BLaER1 treated with 17β-estradiol and CSF1 and Interleukin-3, amounts not matched to agents 10 nM and 100 nM (cell line): ENCODE results near the gene BICRA.

Experiments used
- H3K27ac ChIP-seq, 11 experiments: shearing (Covaris generic); formaldehyde crosslinking; 2 replicates each; pipeline ENCODE4 v1.8.1; 2022
- H3K27me3 ChIP-seq, 11 experiments: shearing (Covaris generic); formaldehyde crosslinking; 2 replicates each; pipeline ENCODE4 v1.8.1; 2022
- H3K36me3 ChIP-seq, 11 experiments: shearing (Covaris generic); formaldehyde crosslinking; 2 replicates each; pipeline ENCODE4 v1.8.1; 2022
- H3K4me1 ChIP-seq, 10 experiments: shearing (Covaris generic); formaldehyde crosslinking; 2 replicates each; pipeline ENCODE4 v1.8.1; 2022
- H3K4me2 ChIP-seq, 11 experiments: shearing (Covaris generic); formaldehyde crosslinking; 2 replicates each; pipeline ENCODE4 v1.8.1; 2022
- H3K4me3 ChIP-seq, 10 experiments: shearing (Covaris generic); formaldehyde crosslinking; 2 replicates each; pipeline ENCODE4 v1.8.1; 2022
- H3K9ac ChIP-seq, 11 experiments: shearing (Covaris generic); formaldehyde crosslinking; 2 replicates each; pipeline ENCODE4 v1.8.1; 2022
- H3K9me3 ChIP-seq, 11 experiments: shearing (Covaris generic); formaldehyde crosslinking; replicated peaks in 1 of 11; 2 replicates each; pipeline ENCODE4 v1.8.1; 2022
- H4K20me1 ChIP-seq, 11 experiments: shearing (Covaris generic); formaldehyde crosslinking; 2 replicates each; pipeline ENCODE4 v1.8.1; 2022
- Cebpa-rat ChIP-seq, 11 experiments: shearing (Covaris generic); IDR thresholded peaks; 2 replicates each; pipeline ENCODE4 v1.8.1; 2022

The BICRA gene

DNA sequence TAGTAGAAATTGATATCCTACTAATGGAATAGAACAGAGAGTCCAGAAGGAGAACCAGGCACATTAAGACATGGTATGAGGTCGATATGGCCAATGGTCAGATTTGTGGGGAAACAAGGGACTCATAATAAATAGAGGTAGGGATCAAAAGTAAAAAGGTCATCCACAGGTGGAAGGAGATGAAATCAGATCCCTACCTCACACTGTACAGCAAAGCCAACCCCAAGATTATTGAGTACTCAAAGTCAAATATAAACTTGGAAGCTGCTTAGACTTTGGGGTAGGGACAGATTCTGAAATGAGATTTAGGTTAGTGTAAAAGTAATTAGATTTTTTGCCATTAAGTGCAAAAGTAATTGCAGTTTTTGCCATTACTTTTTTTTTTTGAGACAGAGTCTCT, 40.7 kb downstream of the BICRA start:
- no peak for TF ChIP-seq Cebpa-rat (IDR thresholded peaks at IDR 0.05)
- H4K20me1 ChIP-seq: peaks cover 83 to 100% (median 97%) of the 10 kb centered on the region in 11 experiments
- no peak overlapping the region for H3K27ac ChIP-seq
- H3K9ac ChIP-seq: no peak overlapping the region
- peaks cover 35 to 95% (median 64%) of the 10 kb centered on the region in 11 experiments for H3K36me3 ChIP-seq
- peaks cover 0 to 9% (median 0%) of the 10 kb centered on the region in 11 experiments; a peak in 5 of 22 replicates for H3K9me3 ChIP-seq
- H3K27me3 ChIP-seq: no peaks in the 10 kb centered on the region
- H3K4me1 ChIP-seq: peaks cover 0 to 13% (median 2%) of the 10 kb centered on the region in 10 experiments; a peak in 7 of 20 replicates
- no peak overlapping the region for H3K4me2 ChIP-seq
- no peak overlapping the region for H3K4me3 ChIP-seq

DNA sequence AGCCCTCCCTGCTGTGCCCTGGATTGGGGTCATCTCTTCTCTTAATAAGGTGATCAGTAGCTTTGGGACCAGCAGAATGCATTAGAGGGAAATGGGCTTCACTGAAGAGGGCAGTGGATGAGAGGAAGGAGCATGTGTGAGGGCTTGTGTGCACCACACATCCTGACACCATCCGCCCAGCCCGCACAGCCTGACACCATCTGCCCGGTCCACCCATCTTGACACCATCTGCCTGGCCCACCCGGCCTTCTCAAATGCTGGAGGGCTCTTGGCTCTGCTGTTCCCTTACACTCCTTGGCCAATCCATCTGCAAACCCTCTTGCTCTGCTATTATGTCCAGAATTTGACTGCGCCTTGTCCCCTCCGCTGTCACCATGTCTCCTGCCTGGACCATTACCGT, 41.8 kb downstream of the BICRA start:
- H4K20me1 ChIP-seq: peaks cover 84 to 100% (median 96%) of the 10 kb centered on the region in 11 experiments
- H3K4me2 ChIP-seq: no peak overlapping the region
- no peak overlapping the region for H3K27ac ChIP-seq
- peaks cover 28 to 90% (median 62%) of the 10 kb centered on the region in 11 experiments for H3K36me3 ChIP-seq
- H3K4me3 ChIP-seq: no peak overlapping the region
- H3K4me1 ChIP-seq: peaks cover 0 to 7% (median 0%) of the 10 kb centered on the region in 10 experiments; a peak in 3 of 20 replicates
- no peak for TF ChIP-seq Cebpa-rat (IDR thresholded peaks at IDR 0.05)
- no peaks in the 10 kb centered on the region for H3K27me3 ChIP-seq
- H3K9me3 ChIP-seq: peaks cover 0 to 9% (median 0%) of the 10 kb centered on the region in 11 experiments; a peak in 5 of 22 replicates
- no peak overlapping the region; a peak in 1 of 22 replicates for H3K9ac ChIP-seq

DNA sequence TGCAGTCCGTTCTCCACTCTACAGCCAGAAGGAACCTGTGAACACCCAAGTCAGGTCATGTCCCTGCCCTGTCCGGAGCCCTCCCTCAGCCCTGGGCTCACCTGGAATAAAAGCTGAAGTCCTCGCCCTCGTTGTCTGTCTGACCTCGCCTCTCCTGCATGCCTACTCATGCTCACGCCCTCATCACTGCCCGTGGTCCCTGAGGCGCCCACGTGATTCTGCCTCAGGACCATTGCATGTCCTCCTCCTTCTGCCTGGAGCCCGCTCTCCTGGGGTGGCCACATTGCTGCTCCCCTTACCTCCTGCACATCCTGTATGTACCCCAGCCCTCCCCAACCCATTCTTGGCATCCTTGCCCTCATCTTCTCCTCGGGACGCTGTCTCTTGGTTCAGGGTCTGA, 42.2 kb downstream of the BICRA start:
- TF ChIP-seq Cebpa-rat (IDR thresholded peaks at IDR 0.05): no peak
- H3K4me2 ChIP-seq: no peak overlapping the region
- peaks cover 24 to 86% (median 58%) of the 10 kb centered on the region in 11 experiments for H3K36me3 ChIP-seq
- H3K9me3 ChIP-seq: peaks cover 0 to 9% (median 0%) of the 10 kb centered on the region in 11 experiments; a peak in 5 of 22 replicates
- peaks cover 83 to 100% (median 96%) of the 10 kb centered on the region in 11 experiments for H4K20me1 ChIP-seq
- H3K4me1 ChIP-seq: peaks cover 0 to 7% (median 0%) of the 10 kb centered on the region in 10 experiments; a peak in 3 of 20 replicates
- no peaks in the 10 kb centered on the region for H3K27me3 ChIP-seq
- H3K9ac ChIP-seq: no peak overlapping the region
- no peak overlapping the region for H3K4me3 ChIP-seq
- no peak overlapping the region for H3K27ac ChIP-seq

DNA sequence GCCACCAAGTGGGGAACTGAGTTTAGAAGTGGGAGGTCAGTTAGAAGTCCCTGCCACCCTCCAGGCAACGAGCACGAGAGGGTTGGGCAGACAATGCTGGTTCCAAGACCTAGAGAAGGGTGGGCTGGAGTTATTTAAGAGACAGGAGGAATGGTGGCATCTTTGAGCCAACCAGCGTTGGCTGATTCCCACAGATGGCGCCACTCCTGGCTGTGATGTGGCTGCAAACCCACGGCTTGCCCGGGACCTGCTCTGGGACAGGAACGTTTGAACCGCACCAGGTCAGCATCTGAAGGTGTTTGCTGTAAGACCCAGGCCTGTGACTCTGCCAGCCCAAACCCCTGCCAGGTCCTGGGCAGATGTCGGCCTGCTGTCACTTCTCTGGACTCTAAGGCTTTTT, 42.8 kb downstream of the BICRA start:
- H3K4me3 ChIP-seq: no peak overlapping the region
- no peak overlapping the region for H3K27ac ChIP-seq
- peaks cover 0 to 9% (median 0%) of the 10 kb centered on the region in 11 experiments; a peak in 5 of 22 replicates for H3K9me3 ChIP-seq
- no peak for TF ChIP-seq Cebpa-rat (IDR thresholded peaks at IDR 0.05)
- no peak overlapping the region for H3K9ac ChIP-seq
- peaks cover 19 to 81% (median 52%) of the 10 kb centered on the region in 11 experiments; a peak in 21 of 22 replicates for H3K36me3 ChIP-seq
- peaks cover 83 to 100% (median 97%) of the 10 kb centered on the region in 11 experiments for H4K20me1 ChIP-seq
- H3K27me3 ChIP-seq: no peaks in the 10 kb centered on the region
- peaks cover 0 to 7% (median 0%) of the 10 kb centered on the region in 10 experiments; a peak in 3 of 20 replicates for H3K4me1 ChIP-seq
- H3K4me2 ChIP-seq: no peak overlapping the region

DNA sequence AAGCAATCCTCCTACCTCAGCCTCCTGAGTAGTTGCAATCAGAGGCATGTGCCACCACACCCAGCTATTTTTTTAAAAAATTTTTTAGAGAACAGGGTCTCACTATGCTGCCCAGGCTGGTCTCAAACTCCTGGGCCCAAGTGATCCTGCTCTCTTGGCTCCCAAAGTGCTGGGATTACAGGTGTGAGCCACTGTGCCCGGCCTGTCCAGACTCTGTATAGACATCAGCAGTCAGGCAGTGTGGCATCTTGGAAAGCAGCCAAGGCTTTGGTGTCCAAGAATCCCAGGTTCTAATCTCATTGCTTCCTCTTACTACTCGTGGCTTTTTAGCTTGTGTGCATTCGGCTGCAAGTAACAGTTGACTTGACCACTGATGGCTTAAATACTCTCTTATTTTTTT, 43.4 kb downstream of the BICRA start:
- Histone ChIP-seq H4K20me1 (peaks cover 83 to 100% (median 97%) of the 10 kb centered on the region in 11 experiments), H3K27ac (no peak overlapping the region)

DNA sequence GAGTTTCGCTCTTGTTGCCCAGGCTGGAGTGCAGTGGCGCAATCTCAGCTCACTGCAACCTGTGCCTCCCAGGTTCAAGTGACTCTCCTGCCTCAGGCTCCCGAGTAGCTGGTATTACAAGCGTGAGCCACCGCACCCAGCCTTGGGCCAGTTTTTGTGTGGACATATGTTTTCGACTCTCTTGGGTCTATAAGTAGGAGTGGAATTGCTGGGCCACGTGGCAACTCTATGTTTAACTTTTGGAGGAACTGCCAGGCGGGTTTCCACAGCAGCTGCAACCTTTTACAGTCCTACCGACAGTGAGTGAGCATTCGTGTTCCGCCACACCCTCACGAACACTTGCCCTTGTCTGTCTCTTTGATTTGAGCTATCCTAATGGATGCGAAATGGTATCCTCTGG, 44.9 kb downstream of the BICRA start:
- Histone ChIP-seq H3K4me1 (no peaks in the 10 kb centered on the region), H3K36me3 (peaks cover 14 to 79% (median 50%) of the 10 kb centered on the region in 11 experiments; a peak in 20 of 22 replicates), H3K27ac (no peak overlapping the region), H3K4me2 (no peak overlapping the region), H4K20me1 (peaks cover 88 to 100% (median 98%) of the 10 kb centered on the region in 11 experiments), H3K4me3 (no peak overlapping the region), H3K9ac (no peak overlapping the region), H3K27me3 (no peaks in the 10 kb centered on the region), H3K9me3 (peaks cover 0 to 9% (median 0%) of the 10 kb centered on the region in 11 experiments; a peak in 5 of 22 replicates)
- no peak for TF ChIP-seq Cebpa-rat (IDR thresholded peaks at IDR 0.05)

More for the DNA sequence above, 43.4 kb downstream of the BICRA start:
- peaks cover 14 to 77% (median 46%) of the 10 kb centered on the region in 11 experiments; a peak in 20 of 22 replicates for H3K36me3 ChIP-seq
- H3K27me3 ChIP-seq: no peaks in the 10 kb centered on the region
- H3K4me1 ChIP-seq: peaks cover 0 to 7% (median 0%) of the 10 kb centered on the region in 10 experiments; a peak in 3 of 20 replicates
- H3K9ac ChIP-seq: no peak overlapping the region
- H3K4me3 ChIP-seq: no peak overlapping the region
- peaks cover 0 to 9% (median 0%) of the 10 kb centered on the region in 11 experiments; a peak in 5 of 22 replicates for H3K9me3 ChIP-seq
- no peak for TF ChIP-seq Cebpa-rat (IDR thresholded peaks at IDR 0.05)
- H3K4me2 ChIP-seq: no peak overlapping the region

DNA sequence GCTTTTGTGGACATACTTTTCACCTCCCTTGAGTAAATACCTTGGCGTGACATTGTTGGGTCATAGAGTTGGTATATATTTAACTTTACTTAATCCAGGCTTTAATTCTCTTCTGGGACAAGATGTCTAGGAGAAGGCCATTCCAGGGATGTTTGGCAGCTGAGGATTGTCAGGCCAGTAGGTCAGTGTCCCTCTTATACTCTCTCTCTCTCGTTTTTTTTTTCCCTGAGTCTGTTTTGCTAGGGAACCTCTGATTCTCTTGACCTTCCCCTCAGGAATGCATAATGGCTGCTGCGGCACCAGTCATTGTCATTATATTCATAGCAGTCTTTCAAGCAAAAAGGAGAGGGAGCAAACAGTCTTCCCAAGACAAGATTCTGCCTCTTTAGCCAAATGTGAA, 48.8 kb downstream of the BICRA start:
- H3K4me1 ChIP-seq: peaks cover 0 to 19% (median 10%) of the 10 kb centered on the region in 10 experiments; a peak in 12 of 20 replicates
- no peaks in the 10 kb centered on the region for H3K9me3 ChIP-seq
- no peak for TF ChIP-seq Cebpa-rat (IDR thresholded peaks at IDR 0.05)

DNA sequence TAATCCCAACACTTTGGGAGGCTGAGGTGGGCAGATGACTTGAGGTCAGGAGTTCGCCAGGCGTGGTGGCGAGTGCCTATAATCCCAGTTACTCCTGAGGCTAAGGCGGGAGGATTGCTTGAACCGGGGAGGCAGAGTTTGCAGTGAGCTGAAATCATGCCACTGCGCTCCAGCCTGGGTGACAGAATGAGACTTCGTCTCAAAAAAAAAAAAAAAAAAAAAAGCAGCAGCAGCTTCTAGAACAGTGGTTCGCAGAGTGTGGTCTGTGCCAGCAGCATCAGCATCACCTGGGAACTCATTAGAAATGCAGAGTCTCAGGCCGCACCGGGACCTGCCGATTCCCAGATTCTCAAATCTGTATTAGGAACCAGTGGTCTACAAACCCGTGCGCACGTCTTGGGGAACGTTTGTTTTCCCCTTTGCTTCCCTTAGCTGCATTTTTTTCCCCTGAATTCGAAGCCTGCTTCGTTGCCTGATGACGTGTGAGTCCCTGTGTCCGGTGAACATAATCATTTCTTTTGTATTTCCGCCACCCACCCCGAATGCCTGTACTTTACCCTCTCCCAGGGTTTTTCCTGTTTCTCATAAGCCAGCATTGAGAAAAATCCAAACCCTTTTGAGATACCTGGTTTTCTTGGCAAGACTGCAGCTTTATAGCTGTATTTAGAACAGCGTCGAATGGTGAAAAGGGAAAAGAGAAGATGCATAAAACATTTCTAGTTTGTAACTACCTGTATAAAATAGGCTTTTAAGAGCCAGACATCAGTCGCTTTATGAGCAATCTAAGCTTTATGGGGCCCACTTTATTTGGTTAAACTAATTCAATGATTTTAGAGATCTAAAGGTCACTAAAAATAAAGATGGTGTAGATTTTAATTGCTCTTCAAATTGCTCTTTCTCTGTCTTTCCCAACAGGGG, 49.8 kb downstream of the BICRA start:
- H3K4me2 ChIP-seq: no peak overlapping the region

More for the DNA sequence above, 48.8 kb downstream of the BICRA start:
- Histone ChIP-seq H3K27ac (no peak overlapping the region), H3K4me3 (no peak overlapping the region), H3K36me3 (peaks cover 8 to 55% (median 25%) of the 10 kb centered on the region in 11 experiments; a peak in 17 of 22 replicates), H4K20me1 (peaks cover 87 to 100% (median 95%) of the 10 kb centered on the region in 11 experiments; a peak in 21 of 22 replicates), H3K27me3 (no peaks in the 10 kb centered on the region), H3K4me2 (no peak overlapping the region), H3K9ac (no peak overlapping the region)

DNA sequence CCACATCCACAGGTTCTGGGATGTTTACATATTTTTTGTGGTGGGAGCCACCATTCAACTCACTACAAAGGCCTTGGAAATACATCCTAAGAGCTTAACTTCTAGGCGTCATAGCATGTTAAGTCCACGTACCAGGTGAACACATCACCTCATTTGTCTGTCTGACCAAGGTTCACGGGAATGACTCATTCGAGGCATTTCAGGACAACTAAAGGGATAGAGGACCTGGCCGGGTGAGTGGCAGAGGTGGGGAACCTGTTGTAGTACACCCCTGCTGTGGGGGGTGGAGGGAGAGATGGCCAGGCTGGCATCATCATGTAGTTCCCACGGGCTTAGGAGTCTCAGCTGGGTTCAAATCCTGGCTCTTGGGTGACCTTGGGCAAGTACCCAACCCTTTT, 51.5 kb downstream of the BICRA start:
- TF ChIP-seq Cebpa-rat (IDR thresholded peaks at IDR 0.05): no peak
- Histone ChIP-seq H3K27me3 (no peaks in the 10 kb centered on the region), H3K4me1 (peaks cover 0 to 45% (median 31%) of the 10 kb centered on the region in 10 experiments; a peak in 16 of 20 replicates), H4K20me1 (peaks cover 75 to 99% (median 94%) of the 10 kb centered on the region in 11 experiments; a peak in 21 of 22 replicates), H3K4me3 (no peak overlapping the region), H3K9me3 (no peaks in the 10 kb centered on the region), H3K4me2 (no peak overlapping the region), H3K9ac (no peak overlapping the region), H3K36me3 (peaks cover 0 to 41% (median 15%) of the 10 kb centered on the region in 11 experiments; a peak in 15 of 22 replicates), H3K27ac (no peak overlapping the region)

More for the DNA sequence above, 49.8 kb downstream of the BICRA start:
- H3K9me3 ChIP-seq: no peaks in the 10 kb centered on the region
- H3K9ac ChIP-seq: no peak overlapping the region
- no peak overlapping the region for H3K27ac ChIP-seq
- peaks cover 0 to 29% (median 19%) of the 10 kb centered on the region in 10 experiments; a peak in 14 of 20 replicates for H3K4me1 ChIP-seq
- H3K4me3 ChIP-seq: no peak overlapping the region
- no peaks in the 10 kb centered on the region for H3K27me3 ChIP-seq
- peaks cover 80 to 100% (median 97%) of the 10 kb centered on the region in 11 experiments; a peak in 21 of 22 replicates for H4K20me1 ChIP-seq
- no peak for TF ChIP-seq Cebpa-rat (IDR thresholded peaks at IDR 0.05)
- H3K36me3 ChIP-seq: peaks cover 4 to 49% (median 19%) of the 10 kb centered on the region in 11 experiments; a peak in 16 of 22 replicates
